Stimulated activated CD4-positive, alpha-beta T cell treated with anti-CD3 and anti-CD28 coated beads, Interleukin-1b, Interleukin-23, amount 100 ng/mL, for 48 hours (primary cell): ENCODE results near the gene EXOC7.

Source experiments
- DNase-seq: peaks from one replicate; pipeline ENCODE4 v3.0.0-alpha.2; 2020

Gene EXOC7

GRCh38 chr17:76138896-76139752, 35.5 kb upstream of the EXOC7 start:
- DNase-seq, result no peak

GRCh38 chr17:76138234-76138895, 34.8 kb upstream of the EXOC7 start:
- DNase-seq, result no peak

- DNase-seq, result no peak
Observed at GRCh38 chr17:76137351-76138233, 34.0 kb upstream of the EXOC7 start.

- no peak for DNase-seq
Observed at GRCh38 chr17:76137001-76137350, 33.4 kb upstream of the EXOC7 start.

GRCh38 chr17:76136276-76137000, 32.9 kb upstream of the EXOC7 start:
- no peak for DNase-seq

GRCh38 chr17:76135810-76136188, 32.2 kb upstream of the EXOC7 start:
- DNase-seq, result no peak

GRCh38 chr17:76134911-76135809, 31.6 kb upstream of the EXOC7 start:
- DNase-seq, result no peak

- DNase-seq, result no peak
Observed at GRCh38 chr17:76132574-76133338, 29.2 kb upstream of the EXOC7 start.

GRCh38 chr17:76131692-76132573, 28.3 kb upstream of the EXOC7 start:
- DNase-seq, result no peak

GRCh38 chr17:76131051-76131691, 27.6 kb upstream of the EXOC7 start:
- no peak for DNase-seq

- DNase-seq, result no peak
Observed at GRCh38 chr17:76130473-76130872, 26.9 kb upstream of the EXOC7 start.

GRCh38 chr17:76125922-76126321, 22.3 kb upstream of the EXOC7 start:
- DNase-seq, result no peak

- no peak for DNase-seq
Observed at GRCh38 chr17:76125391-76125675, 21.7 kb upstream of the EXOC7 start.

GRCh38 chr17:76124582-76125390, 21.2 kb upstream of the EXOC7 start:
- DNase-seq, result no peak

GRCh38 chr17:76123749-76124581, 20.4 kb upstream of the EXOC7 start:
- no peak for DNase-seq

- no peak for DNase-seq
Observed at GRCh38 chr17:76123191-76123499, 19.6 kb upstream of the EXOC7 start.

- DNase-seq, result no peak
Observed at GRCh38 chr17:76122431-76123190, 19.0 kb upstream of the EXOC7 start.
